ENCODE results near the gene ABHD11.

GRCh38 chr7:73739387-73739767 is 775 bp upstream of the ABHD11 start:
- TF ChIP-seq CTCF (IDR thresholded peaks at IDR 0.05; ENCODE audit: poor library complexity) = no peak
- no peak for TF ChIP-seq EZH2phosphoT487 (IDR thresholded peaks at IDR 0.05; ENCODE audit: low read depth, severe bottlenecking, unreplicated experiment)
